Myocyte (in vitro differentiated cells): ENCODE measurements around the gene MYRF. TPM values are rescaled to one million over a fixed set of nuclear protein-coding genes. Genes with fewer than 3 reads are reported as not detected.

ENCODE experiments used
- DNase-seq: peaks from one replicate; pipeline ENCODE4 v3.0.0-alpha.2; 2012; ENCODE audit warnings: low read depth
- polyA plus RNA-seq: library from polyadenylated mRNA; unstranded; fragments of >200 nt; gene quantifications from one replicate; pipeline ENCODE4 v1.2.1, GENCODE V29; 2012; ENCODE audit warnings: missing spikeins
- total RNA-seq: library from RNA; depleted of rRNA; stranded (reverse); fragments of >200 nt; gene quantifications from 2 replicates; pipeline ENCODE4 v1.2.3, GENCODE V29; 2014

Gene MYRF
- total RNA-seq: 0.03 TPM in 1 of 2 replicates, not detected in the other
- 0.10 TPM for polyA plus RNA-seq

DNA sequence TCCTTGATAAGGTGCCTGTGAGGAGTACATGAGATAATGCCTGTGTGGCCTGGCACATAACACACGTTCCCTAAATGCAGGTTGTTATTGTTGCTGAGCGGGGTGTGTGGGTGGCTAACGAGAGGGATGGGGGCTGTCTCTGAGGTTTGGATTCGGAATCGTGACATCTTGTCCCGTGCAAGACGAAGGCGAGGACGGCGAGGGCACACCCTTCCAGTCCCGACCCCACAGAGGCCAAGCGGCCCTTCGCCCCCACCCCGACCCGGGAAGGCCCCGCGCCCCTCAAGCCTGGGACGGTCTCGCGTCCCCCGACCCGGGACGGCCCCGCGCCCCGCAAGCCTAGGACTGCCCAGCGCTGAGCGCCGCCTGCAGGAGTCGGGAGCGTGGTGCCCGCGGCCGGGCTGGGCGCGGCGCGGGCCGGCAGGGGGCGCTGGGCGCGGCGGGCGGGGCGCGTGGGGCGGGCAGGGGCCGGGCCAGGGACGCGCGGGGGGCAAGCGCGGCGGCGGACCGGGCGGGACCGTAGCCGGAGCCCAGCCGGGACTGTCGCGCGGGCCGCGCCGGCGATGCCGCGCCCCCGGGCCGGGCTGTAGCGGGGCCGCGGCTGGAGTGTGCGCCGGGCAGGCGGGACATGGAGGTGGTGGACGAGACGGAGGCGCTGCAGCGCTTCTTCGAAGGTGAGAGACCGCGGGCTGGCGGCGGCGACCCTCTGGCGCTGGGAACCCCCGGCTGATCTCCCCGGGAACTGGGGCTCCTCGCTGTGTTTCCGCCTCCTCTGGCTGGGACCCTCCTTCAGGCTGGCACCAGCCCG is at the start of gene MYRF:
Gene MYRF, plus strand, starts transcription at position 520 of the 808 bp plus-strand sequence. Its CDS starts 109 bp downstream, at position 629.
- peak; percentile 27 for DNase-seq

DNA sequence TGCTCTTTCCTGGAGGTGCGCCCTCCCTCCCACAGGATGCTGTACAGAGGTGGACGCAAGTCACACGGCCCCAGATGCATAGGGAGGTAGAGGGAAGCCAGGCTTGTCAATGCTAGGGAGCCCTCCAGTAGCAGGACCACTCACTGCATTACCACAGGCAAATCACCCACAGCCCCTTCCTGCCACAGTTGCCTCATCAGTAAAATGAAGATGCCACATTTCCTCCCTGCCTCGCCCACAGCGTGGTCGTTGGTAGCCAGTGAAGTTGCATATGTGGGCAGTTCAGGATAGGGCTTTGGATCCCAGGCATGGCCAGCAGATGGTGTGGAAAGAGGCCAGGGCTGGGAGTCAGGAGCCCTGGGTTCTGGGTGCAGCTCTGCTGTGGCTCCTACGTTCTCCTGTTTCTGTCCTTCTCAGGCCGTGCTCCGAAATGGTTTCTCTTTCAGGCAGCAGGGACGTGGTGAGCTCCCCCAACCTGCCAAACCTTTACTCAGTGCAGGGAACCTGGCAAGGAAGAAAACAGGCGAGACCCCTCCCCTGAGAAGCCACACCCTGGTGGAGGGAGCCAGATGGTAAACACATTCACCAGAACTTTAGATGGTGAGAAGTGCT is 49.6 kb upstream of the MYRF start:
- peak; percentile 68 for DNase-seq

DNA sequence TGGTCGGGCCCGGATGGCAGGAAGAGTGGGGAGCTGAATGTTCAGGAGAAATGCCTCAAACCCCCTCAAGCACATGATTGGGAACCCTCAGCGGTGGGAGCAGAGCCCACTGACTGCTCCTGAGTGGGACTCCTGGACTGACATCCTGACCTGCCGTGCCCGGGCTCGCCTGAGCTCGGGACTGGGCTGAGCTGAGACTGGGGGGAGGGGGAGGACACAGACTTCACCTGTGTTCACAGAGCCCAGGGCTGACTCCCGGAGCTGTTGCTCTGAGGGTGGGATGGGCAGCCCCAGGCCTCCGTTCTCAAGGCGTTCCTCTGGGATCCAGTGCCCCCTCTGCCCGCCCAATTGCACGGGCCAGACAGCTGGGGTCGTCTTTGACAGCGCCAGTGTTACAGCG is 47.6 kb upstream of the MYRF start:
- DNase-seq: no peak

DNA sequence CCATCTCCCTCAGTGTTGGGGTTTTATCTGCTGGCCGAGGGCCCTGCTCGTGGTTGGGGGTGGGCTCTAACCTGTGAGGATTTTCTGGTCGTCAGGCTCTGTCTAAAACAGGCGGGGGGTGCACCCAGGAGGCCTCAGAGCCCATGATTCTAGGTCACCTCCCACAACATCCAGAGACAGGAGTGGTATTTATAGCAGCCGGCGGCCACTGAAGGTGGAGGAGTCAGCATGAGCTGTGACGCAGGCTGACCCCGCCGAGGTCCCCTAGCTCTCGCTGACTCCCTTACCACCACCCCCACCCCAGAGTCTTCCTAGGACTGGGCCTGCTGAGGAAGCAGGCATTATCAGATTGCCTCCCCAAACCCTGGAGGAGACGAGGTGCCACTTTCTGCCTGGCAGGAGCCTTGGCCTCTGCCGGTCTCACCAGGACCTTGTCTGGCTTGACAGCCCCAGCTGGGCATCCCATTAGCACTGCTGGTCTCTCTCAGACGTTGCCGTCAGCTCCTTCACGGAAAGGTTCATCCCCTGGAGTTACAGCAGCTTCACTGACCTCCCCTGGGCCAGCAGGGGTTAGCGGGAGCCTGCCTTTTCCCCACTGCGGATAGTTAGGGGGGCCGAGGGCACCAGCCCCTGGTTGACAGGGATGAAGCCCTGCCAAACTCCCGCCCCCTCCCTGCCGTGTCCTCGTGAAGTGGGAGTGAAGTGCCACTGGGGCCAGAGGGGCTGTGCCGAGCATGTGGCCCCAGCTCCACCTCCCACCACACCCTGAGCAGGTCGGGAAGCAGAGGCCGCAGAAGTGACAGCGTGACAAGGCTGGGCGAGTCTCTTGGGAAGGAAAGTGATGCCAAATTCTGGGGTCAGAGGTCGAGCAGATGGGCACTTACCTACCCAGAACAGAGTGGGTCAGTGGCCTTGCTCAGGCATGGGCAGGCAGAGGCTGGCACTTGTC is 45.7 kb upstream of the MYRF start:
- no peak for DNase-seq

DNA sequence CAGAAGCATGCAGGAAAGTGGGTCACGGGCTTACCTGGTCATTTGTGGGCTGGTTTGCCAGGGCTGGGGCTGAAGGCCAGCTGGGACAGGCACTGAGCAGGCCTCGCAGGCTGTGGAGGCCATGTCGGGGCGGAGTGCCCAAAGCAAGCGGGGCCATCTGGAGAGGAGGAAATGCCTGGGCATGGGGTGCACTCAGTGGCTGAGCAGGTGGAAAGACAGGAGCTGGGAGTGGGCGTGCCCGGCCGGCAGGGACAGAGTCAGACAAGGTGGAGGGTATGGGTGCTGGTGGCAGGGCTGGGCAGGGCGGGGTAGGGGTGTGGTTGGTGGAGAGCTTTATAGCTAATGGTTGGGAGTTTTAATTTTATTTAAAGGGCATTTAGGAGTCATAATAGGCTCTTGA is 44.9 kb upstream of the MYRF start:
- no peak for DNase-seq

DNA sequence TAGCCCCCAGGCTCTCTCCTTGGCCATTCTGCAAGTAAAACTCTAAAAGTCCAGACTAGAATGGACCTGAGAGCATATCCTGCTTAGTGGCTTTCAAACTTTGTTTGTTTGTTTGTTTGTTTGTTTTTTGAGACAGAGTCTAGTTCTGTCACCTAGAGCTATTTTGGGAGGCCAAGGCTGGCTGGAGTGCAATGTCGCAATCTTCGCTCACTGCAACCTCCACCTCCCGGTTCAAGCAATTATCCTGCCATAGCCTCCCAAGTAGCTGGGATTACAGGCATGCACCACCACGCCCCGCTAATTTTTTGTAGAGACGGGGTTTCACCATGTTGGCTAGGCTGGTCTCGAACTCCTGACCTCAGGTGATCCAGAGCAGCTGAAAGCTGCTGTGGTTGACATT is 43.3 kb upstream of the MYRF start:
- no peak for DNase-seq

DNA sequence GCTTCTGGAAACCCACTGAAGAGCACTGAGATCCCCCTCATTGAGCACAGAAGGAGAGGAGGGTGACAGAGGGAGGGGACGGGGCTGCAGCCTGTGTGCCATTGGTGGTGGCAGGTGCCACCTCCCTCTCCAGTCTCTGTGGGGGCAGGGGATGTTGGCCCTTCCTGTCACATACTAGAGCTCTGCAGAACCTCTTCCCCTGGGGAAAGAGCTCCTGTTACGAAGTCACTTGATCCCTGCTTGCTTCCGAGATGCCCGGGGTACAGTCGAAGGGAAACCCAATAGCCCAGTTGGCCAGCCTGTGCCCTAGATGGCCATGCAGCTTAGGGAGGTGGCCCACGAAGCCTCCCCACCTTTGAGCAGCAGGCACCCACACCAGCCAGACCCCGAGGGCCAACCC is 42.9 kb upstream of the MYRF start:
- peak; percentile 70 for DNase-seq

DNA sequence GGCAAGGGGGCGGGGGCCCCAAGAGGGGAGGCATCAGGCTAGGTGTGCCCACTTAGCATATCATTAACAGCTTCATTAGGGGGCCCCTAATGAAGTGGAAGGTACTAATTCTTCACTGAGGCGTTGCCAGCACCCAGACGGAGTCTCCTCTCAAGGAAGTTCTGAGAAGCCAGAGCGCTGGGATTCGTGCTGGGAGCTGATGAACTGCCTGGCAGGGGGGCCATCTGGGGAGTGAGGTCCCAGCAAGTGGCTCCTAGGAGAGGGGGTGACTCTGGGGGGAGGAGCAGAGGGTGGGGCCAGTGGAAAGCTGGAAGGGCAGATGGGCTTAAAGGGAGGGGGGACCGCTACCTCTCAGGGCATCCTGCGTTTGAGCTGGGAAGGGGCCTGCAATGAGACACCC is 42.4 kb upstream of the MYRF start:
- no peak for DNase-seq

DNA sequence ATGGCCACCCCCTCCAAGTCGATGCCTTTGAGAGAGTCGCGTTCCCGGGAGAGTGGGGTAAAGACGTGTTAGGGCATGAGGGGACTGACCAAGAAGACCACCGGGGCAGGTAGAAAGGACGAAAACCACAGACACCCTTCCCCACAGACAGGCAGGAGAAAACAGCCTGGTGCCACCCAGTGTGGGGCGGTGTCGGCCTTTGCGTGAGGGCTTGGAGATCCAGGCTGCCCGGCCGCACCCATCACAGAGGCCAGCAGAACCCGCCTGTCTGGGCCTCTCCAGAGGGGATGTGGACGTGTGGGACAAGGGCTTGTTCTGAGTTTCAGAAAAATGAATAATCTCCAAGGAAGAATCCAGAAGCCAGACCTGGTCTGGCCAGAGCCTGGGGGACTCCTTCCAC is 41.4 kb upstream of the MYRF start:
- no peak for DNase-seq

DNA sequence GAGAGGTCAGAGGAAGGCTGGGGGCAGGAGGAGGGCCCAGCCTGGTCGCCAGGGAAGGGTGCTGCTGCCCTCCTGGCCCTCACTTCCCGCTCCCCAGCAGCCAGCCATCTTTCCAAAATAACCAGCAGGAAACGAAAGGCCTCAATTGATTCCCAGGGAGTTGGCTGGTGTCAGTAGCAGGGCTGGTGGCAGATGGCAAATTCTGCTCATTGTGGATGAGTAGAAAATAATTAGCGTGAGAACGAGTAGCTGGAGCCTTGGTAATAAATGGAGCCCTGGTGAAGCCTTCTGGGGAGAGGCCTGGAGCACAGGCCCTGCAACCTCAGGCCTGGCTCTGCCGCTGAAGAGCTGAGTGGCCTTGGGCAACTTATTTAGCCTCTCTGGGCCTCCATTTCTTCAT is 40.9 kb upstream of the MYRF start:
- DNase-seq: no peak

DNA sequence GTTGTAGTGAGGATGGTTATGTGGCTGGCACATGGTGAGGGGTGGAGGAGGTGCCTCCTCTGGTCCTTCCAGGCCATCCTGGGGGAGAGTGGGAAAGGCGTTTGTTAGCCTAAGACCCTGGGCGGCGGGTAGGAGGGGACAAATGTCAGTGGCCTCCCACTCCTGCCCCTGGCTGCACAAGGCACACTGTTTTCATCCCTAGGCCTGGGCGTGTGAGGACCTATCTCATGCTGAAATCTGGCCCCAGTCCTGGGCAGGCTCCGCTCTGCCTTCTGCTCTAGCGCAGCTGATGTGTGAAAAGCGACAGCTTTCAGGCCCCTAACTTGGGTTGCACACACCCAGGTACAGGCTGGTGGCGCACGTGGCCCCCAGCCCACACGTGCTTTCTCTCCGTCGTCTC is 40.1 kb upstream of the MYRF start:
- no peak for DNase-seq

DNA sequence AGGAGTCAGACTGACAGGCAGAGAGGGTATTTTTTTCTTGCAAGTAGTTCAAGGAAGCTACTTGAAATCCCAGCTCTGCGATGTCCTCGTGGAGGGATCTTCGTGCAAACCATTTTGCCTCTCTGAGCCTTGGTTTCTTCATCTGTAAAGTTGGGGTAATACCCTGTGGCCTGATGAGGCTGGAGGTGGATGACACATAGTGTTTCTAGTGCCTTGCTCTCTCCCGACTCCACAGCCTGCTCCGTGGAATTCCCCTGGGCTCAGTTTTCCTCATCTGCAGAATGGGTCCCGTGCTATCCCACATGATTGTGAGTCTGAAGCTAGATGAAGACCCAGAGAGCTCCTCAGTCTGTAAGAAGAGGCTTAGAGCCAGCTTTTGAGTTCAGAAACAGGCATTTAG is 39.6 kb upstream of the MYRF start:
- no peak for DNase-seq

DNA sequence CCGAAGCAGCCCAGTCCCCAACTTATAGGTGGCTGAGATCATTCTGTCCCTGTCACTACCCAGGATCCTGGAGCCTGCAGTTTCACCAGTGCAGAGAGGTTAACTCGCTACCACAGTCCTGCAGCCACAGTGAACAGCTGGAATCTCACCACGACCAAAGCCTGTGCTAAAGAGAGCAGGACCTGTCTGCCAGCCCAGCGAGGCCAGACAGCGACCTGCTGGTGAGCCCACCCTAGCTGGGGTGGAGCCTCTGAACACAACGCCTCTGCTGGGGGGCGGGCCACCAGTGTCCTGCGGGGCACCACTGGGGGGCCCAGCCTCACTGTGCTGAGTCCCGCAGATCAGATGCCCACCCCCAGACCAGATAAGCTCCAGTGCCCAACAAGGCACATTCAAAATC is 39.0 kb upstream of the MYRF start:
- peak; percentile 76 for DNase-seq

DNA sequence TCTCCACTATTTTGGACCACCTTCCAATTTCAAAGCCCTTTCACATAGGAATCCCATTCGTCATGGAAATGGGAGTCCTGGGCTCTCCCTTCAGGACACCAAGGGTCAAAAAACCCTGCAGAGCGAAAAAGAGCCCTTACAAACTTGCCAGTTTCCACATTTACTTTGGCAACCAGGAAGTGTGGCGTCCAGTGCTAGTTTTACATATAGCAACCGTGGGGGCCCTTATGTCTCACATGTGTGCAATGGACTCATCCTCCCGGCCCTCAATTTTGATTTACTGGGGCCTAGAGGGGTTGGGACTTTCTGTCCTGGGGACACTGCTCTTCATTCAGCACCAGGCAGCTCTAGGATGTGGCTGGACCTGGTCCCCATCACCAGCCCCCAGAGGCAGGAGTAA is 38.5 kb upstream of the MYRF start:
- DNase-seq: no peak

DNA sequence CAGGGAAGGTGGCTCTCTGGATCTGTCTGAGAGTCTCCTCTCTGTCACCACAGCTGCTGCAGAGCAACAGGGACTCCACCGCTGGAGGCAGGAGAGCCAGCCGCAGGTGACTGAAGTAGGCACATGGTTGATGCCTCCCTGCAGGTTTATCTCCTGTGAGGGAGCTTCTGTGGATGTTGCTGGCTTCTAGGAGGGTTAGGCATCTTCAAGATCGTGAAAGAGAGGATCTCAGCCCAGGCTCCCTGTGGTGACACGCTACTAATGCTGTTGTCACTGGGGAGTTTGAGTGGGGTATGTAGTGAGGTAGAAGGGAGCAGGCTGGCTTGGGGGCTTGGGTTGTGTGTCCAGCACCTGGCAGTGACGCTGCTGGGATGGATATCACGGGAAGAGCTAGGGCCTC is 38.1 kb upstream of the MYRF start:
- no peak for DNase-seq

DNA sequence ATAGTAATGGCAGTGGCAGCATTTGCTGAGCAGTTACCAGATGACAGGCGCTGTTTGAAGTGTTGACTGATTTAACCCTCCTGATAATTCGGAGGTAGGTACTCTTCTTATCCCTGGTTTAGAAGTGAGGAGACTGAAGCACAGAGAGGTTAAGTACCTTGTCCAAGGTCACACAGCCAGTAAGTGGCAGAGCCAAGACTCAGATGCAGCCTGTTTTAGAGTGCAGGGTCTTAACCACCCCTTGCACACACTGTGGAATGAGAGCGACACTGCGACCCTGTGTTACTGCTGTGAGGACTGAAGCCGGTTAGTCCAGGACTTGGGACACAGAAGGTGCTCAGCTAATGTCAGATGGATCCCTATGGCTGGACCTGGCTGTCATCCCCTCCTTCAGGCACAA is 37.5 kb upstream of the MYRF start:
- DNase-seq: no peak

DNA sequence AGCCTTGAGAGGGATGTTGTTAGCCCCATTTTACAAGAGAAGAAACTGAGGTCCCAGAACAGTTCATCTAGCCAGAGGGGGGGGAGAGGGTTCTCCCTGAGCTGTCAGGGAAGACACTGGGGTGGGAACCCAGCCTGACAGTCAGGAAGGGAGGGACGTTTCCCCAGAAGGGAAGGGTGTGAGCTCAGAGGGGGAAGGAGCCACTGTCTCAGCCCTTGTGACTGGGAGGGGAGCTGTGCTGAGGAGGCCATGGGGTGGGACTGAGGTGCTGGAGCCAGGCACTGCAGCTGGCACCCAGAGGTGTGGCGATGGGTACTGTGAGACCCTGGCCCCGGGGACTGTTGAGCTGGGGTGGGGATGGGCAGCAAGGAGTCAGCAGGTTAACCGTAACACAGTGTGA is 36.6 kb upstream of the MYRF start:
- no peak for DNase-seq

DNA sequence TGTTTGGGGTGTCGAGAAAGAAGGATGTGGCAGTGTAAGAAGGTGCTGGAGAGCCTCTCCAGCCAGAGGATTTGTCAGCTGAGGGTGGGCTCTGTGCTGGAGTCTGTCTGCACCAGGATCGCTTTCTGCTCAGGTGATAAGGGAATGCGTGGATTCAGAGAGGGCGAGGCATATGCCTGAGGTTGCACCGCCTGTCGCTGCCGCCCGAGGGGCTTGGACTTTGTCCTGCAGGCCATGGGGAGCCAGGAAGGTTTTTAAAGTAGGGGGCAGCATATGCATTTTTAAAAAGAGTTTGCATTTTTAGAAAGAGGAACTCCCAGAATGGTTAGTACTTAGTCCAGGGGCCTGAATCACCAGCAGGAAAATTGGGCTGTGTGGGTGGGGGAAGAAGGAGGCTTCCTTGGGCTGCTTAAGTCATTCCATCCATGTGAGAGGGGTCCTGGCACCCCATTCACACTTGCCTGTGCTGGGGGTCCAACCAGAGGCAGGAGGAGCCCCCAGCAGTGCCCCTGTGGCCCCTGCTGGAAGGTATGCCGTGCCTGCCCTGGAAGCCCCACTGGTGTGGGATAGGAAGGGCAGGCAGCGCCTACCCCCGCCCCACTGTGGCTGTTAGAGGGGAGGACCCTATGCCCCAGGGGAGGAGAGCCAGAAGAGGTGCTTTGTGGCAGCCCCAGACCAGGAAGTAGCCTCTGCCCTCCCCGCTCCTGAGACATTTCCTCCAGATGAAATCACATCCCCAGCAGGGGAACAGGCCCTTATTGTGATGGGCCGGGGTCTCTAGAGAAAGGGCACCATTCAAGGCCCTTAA is 35.8 kb upstream of the MYRF start:
- no peak for DNase-seq

DNA sequence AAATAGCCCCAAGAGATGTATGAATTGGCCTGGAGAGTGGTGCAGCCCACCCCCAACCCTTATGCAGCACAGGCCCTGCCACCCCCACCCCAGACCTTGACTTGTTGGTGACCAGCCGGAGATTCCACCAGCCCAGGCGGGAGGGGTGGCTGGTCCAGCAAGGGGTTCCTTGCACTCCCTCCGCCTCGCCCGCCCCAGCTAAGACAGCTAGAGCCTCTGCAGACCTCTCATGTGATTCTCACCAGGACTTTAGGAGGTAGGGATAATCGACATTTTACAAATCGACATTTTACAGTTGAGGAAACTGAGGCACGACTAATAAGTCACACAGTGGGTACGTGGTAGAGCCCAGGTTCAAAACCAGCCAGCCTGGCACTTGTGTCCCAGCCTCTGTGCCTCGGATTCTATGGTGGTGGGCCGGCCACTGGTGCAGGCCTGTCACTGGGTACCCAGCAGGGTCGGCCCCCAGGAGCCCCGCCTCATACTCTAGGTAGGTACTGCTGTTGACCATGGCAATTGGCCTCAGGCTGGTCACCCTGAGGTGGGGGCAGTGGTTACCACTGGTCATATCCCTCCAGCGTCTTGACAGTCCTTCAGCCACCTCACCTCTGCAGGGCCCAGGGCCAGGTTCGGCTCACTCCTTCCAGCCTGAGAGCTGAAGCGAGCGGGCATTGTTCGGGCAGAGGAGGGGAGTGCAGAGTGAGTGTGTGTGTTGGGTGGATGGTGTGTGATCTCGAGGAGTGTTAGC is 35.0 kb upstream of the MYRF start:
- DNase-seq: no peak

DNA sequence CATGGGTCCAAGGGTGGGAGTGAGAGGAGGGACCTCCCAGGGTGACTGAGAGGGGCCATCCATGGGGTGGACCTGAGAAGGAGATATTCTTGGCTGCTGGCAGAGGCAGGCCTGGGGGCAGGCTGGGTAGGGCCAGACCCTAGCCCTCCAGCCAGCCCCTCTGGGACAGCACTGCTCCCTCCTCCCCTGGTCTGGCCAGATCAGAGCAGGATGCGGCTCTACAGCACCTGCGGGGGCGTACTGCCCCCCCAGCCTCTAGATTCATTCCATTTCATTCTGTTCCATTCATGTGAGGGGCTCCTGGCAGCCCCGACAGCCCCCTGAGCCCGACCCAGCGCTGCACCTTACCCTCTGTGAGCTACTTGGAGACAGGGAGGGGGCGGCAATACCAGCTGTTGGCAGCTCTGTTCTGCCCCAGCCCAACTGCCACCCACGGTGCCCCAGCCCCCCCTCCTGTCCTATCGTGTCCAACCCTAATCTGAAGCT is 34.3 kb upstream of the MYRF start:
- no peak for DNase-seq
